ENCODE data around the gene MAP4K1. TPM values are rescaled to one million over a fixed set of nuclear protein-coding genes. Genes with fewer than 3 reads are reported as not detected.

MAP4K1 gene
- total and polyA plus RNA-seq, 2 of the 13 experiments (the other 11 are each of a cell fraction or from before 2014, with no cell fraction given): 0.24 to 0.89 TPM

DNA sequence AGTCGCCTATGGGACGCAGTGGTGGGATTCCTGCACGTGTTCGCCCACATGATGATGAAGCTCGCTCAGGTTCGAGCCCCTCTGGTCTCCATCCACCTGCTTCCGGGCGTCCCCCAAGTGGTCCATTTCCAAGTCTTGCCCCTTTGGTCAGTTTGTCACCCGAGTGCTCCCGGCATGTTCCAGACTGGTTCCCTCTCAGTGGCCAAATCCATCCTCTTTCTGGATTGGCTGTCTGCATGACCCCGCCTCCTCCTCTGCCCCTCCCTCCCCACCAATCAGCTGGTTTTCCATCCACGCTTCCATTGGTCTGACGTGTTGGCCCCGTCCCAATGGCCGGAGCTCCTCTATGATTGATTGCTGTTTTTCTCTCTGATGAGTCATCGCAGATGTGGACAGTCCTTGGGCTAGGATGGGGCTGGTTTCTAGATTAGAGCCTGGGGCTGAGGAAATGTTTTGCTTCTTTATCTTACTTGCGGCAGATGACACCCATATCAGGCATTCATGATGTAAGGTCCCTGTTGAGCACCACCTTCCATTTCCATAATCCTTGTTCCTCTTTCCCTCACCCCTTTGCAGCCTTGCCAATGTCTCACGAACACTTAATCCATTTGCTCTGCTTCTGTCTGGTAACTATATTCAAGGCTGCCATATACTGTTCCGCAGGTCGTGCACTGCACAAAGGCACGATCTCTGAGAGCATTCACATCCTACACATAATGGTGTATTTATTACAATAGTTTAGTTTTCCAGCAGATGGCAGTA lies 73.8 kb downstream of the MAP4K1 start:
- peak; percentile 90 for ATAC-seq
- no peaks in the 10 kb centered on the region for H3K9me3 ChIP-seq (ENCODE audit: low read length)
- CTCF ChIA-PET (ENCODE audit: low intra/inter-chr PET ratio, low total read pairs): interaction anchor here (1.8 kb wide), 1 partner anchor 91 kb away, joined by 13 read pairs; no protein-coding TSS in a partner anchor
- H3K79me2 ChIP-seq (ENCODE audit: insufficient read depth, low read length): no peaks in the 10 kb centered on the region
- POLR2A ChIA-PET: interaction anchor here (1.0 kb wide), 1 partner anchor 75 kb away, joined by 6 read pairs; the partner anchor contains the start of gene EIF3K
- in situ Hi-C loops (cut with HindIII; ENCODE audit: extremely low pct_ligation_motif_present, low pct_unique_long_range_greater_than_20kb) (loop anchor here (10.0 kb wide), 1 partner anchor 91 kb away; no protein-coding TSS in a partner anchor), intact Hi-C loops (cut with micrococcal nuclease; ENCODE audit: unreplicated experiment) (loop anchor here (1.0 kb wide), 1 partner anchor 90 kb away; no protein-coding TSS in a partner anchor)
- H3K36me3 ChIP-seq (replicated peaks in 1 of 2; ENCODE audit: control insufficient read depth in 1 of 2, insufficient read depth in 2 of 2, low read length in 2 of 2): no peaks in the 10 kb centered on the region
- FAIRE-seq: peak; percentile 66
- no peaks in the 10 kb centered on the region for H4K20me1 ChIP-seq (ENCODE audit: insufficient read depth, low read length)
- H3K4me2 ChIP-seq (ENCODE audit: low read depth, low read length): peak overlapping the region; percentile 63
- peak overlapping the region in 2 of 3 experiments; percentile 16 to 58; a peak in 2 of 6 replicates for H3K4me3 ChIP-seq (replicated peaks in 1 of 3; ENCODE audit: insufficient read depth in 1 of 3, low read depth in 2 of 3, low read length in 3 of 3)
- no peak overlapping the region for H3K27ac ChIP-seq (ENCODE audit: extremely low read length, insufficient read depth, low read length)
- peak; percentile 79 for DNase-seq (ENCODE audit: low spot score)
- H2AFZ ChIP-seq (ENCODE audit: low read length): no peak overlapping the region
- no TSS peak for BruUV-seq (replicated peaks)
- no peak overlapping the region for H3K9ac ChIP-seq (ENCODE audit: insufficient read depth, low read depth, low read length)
- peaks cover 0 to 5% of the 10 kb centered on the region in 2 experiments; a peak in 2 of 5 replicates for H3K27me3 ChIP-seq (ENCODE audit: control insufficient read depth in 1 of 2, insufficient read depth in 2 of 2, low read length in 2 of 2)
- H3K4me1 ChIP-seq (ENCODE audit: insufficient read depth, low read length): peaks cover 19% of the 10 kb centered on the region
- 17% methylated on average over 20 of the region's 21 CpGs for WGBS (ENCODE audit: low lambda C conversion rate)
- TF ChIP-seq ZNF274 (CRISPR knock-in tag; IDR thresholded peaks at IDR 0.05): no peak
- TF ChIP-seq NKX3-1 (CRISPR knock-in tag; IDR thresholded peaks at IDR 0.05): no peak
- 0 out of 2 replicates have a peak, but pooled peaks have one; percentile 37 for TF ChIP-seq ZNF335 (CRISPR knock-in tag; IDR thresholded peaks at IDR 0.05)
- TF ChIP-seq ZNF264 (CRISPR knock-in tag; IDR thresholded peaks at IDR 0.05): peak; percentile 42; the same call in 1 of the 2 replicates
- TF ChIP-seq FOSL1 (CRISPR knock-in tag; IDR thresholded peaks at IDR 0.05; ENCODE audit: borderline replicate concordance): peak; percentile 72; the same call in 1 of the 2 replicates
- no peak for TF ChIP-seq NBN (conservative IDR thresholded peaks at IDR 0.05)
- peak; percentile 85 for TF ChIP-seq NFYC (CRISPR knock-in tag; IDR thresholded peaks at IDR 0.05)
- no peak for TF ChIP-seq ARNT2 (CRISPR knock-in tag; IDR thresholded peaks at IDR 0.05; ENCODE audit: low read depth)
- TF ChIP-seq HOXD1 (CRISPR knock-in tag; IDR thresholded peaks at IDR 0.05): peak; percentile 93; the same call in 1 of the 2 replicates
- TF ChIP-seq, protein P1, sequence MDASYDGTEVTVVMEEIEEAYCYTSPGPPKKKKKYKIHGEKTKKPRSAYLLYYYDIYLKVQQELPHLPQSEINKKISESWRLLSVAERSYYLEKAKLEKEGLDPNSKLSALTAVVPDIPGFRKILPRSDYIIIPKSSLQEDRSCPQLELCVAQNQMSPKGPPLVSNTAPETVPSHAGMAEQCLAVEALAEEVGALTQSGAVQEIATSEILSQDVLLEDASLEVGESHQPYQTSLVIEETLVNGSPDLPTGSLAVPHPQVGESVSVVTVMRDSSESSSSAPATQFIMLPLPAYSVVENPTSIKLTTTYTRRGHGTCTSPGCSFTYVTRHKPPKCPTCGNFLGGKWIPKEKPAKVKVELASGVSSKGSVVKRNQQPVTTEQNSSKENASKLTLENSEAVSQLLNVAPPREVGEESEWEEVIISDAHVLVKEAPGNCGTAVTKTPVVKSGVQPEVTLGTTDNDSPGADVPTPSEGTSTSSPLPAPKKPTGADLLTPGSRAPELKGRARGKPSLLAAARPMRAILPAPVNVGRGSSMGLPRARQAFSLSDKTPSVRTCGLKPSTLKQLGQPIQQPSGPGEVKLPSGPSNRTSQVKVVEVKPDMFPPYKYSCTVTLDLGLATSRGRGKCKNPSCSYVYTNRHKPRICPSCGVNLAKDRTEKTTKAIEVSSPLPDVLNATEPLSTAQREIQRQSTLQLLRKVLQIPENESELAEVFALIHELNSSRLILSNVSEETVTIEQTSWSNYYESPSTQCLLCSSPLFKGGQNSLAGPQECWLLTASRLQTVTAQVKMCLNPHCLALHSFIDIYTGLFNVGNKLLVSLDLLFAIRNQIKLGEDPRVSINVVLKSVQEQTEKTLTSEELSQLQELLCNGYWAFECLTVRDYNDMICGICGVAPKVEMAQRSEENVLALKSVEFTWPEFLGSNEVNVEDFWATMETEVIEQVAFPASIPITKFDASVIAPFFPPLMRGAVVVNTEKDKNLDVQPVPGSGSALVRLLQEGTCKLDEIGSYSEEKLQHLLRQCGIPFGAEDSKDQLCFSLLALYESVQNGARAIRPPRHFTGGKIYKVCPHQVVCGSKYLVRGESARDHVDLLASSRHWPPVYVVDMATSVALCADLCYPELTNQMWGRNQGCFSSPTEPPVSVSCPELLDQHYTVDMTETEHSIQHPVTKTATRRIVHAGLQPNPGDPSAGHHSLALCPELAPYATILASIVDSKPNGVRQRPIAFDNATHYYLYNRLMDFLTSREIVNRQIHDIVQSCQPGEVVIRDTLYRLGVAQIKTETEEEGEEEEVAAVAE (CRISPR knock-in tag; IDR thresholded peaks at IDR 0.05; ENCODE audit: borderline replicate concordance): 0 out of 2 replicates have a peak, but pooled peaks have one; percentile 35
- 0 out of 2 replicates have a peak, but pooled peaks have one; percentile 22 for TF ChIP-seq ELF3 (CRISPR knock-in tag; IDR thresholded peaks at IDR 0.05)
- TF ChIP-seq, protein P2, sequence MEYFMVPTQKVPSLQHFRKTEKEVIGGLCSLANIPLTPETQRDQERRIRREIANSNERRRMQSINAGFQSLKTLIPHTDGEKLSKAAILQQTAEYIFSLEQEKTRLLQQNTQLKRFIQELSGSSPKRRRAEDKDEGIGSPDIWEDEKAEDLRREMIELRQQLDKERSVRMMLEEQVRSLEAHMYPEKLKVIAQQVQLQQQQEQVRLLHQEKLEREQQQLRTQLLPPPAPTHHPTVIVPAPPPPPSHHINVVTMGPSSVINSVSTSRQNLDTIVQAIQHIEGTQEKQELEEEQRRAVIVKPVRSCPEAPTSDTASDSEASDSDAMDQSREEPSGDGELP (IDR thresholded peaks at IDR 0.05; ENCODE audit: borderline replicate concordance, low read depth): peak; percentile 77; the same call in 1 of the 2 replicates
- peak; percentile 9; the same call in 1 of the 2 replicates for TF ChIP-seq RXRB (CRISPR knock-in tag; IDR thresholded peaks at IDR 0.05; ENCODE audit: borderline replicate concordance)
- TF ChIP-seq MEIS2 (CRISPR knock-in tag; IDR thresholded peaks at IDR 0.05): peak; percentile 85; the same call in 1 of the 2 replicates
- TF ChIP-seq JUND (CRISPR knock-in tag; IDR thresholded peaks at IDR 0.05): peak; percentile 83
- TF ChIP-seq ZFAT (CRISPR knock-in tag; conservative IDR thresholded peaks at IDR 0.05): no peak
- TF ChIP-seq POGZ (CRISPR knock-in tag; IDR thresholded peaks at IDR 0.05): 0 out of 2 replicates have a peak, but pooled peaks have one; percentile 12
- 0 out of 2 replicates have a peak, but pooled peaks have one; percentile 17 for TF ChIP-seq ZNF777 (CRISPR knock-in tag; IDR thresholded peaks at IDR 0.05)

Data from HepG2 (cell line).